Fibroblast of villous mesenchyme (primary cell): Measurements from ENCODE around the gene HTD2. TPM values are rescaled to one million over a fixed set of nuclear protein-coding genes. Genes with fewer than 3 reads are reported as not detected.
"Not testable (repeated sequence)": the region's sequence is repeated elsewhere in the genome, so short reads cannot be mapped to it uniquely, and the experiment has no call there.

ENCODE experiments used
- DNase-seq: peaks from one replicate; pipeline ENCODE4 v3.0.0-alpha.2; 2010; ENCODE audit warnings: low read depth
- H3K4me3 ChIP-seq: 2 replicates; pipeline ENCODE4 v1.5.1; 2011; ENCODE audit warnings: low read depth, mild to moderate bottlenecking, low read length
- total RNA-seq: library from RNA; depleted of rRNA; stranded (reverse); fragments of >200 nt; gene quantifications from 2 replicates; pipeline ENCODE4 v1.2.3, GENCODE V29; 2012
- TF ChIP-seq, protein P1 (sequence below): IDR thresholded peaks from 2 replicates; pipeline ENCODE4 v1.5.1; 2012; ENCODE audit warnings: low read depth, mild to moderate bottlenecking, low read length; ENCODE audit not compliant: insufficient read depth

HTD2 gene
- total RNA-seq, 1 donor: 9.9 TPM

DNA sequence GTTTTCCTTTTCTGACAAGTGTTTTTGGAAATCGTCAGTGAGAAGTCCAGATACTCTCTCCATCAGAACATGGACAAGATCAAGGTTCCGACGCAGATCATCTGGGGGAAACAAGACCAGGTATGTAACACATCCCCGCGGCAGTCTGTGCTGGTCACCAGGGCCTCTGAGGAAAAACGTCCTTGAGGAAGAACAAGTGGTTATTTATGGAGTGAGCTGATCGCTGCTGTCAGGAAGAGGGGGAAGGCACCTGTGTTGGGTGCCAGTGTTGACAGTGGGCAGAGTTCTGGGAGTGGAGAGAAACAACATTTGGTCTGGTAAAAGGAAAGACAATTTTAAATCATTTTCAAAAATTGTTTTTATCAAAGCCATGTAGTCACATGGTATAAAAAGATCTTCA is 21.0 kb upstream of the HTD2 start:
- H3K4me3 ChIP-seq: no peak overlapping the region
- TF ChIP-seq, protein P1, sequence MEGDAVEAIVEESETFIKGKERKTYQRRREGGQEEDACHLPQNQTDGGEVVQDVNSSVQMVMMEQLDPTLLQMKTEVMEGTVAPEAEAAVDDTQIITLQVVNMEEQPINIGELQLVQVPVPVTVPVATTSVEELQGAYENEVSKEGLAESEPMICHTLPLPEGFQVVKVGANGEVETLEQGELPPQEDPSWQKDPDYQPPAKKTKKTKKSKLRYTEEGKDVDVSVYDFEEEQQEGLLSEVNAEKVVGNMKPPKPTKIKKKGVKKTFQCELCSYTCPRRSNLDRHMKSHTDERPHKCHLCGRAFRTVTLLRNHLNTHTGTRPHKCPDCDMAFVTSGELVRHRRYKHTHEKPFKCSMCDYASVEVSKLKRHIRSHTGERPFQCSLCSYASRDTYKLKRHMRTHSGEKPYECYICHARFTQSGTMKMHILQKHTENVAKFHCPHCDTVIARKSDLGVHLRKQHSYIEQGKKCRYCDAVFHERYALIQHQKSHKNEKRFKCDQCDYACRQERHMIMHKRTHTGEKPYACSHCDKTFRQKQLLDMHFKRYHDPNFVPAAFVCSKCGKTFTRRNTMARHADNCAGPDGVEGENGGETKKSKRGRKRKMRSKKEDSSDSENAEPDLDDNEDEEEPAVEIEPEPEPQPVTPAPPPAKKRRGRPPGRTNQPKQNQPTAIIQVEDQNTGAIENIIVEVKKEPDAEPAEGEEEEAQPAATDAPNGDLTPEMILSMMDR: no peak
- no peak for DNase-seq

DNA sequence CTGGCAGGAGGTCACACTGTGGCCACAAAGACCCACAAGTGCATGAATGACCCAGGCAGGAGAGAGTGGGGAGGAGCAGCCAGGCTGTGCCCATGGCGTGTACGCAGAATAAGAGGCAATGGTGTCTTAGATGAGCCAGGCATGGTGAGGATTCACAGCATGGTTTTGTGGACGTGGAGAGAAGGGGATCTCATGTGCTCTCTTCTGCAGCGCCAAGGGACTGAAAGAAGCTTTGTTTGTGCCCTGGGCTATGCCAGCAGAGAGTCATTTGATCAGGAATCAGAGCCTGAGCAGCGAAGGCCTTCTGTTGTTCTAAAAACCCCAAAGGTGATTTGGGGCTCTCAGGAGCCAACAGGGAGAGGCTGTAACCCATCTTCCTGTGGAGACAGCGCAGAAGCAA is 19.0 kb upstream of the HTD2 start:
- TF ChIP-seq, protein P1: no peak

DNA sequence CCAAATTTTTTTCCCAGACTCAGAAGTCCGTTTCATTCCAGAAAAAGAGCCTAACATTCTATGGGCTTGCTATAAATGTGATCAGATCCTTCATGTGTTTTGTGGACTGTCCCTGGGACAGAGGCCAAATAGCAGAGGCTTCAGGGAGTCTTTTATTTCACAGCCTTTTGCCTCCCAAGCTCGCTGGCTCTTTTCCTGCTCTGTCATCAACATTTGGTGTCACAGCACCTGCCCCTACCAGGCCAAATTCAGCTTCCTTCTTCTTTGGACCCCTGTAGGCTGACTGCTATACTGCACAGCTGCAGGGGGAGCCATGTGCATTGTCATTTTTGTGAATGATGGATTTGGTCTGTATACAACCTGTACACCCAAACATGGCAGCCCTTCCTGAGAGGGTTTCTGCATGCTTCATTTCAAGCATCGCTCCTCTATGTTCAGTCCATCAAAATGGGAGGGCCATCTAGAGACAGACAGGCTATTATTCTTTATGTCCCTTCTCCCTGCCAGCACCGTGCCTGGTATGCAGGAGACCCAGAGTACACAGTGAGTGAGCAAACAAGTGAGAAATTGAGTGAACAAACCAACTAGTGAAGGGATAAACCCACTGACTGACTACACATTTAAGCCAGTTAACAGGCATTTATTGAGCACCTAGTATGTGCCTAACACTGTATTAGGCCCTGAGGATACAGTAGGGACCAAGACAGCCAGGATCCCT is 18.1 kb upstream of the HTD2 start:
- H3K4me3 ChIP-seq: no peak overlapping the region
- no peak for DNase-seq
- TF ChIP-seq, protein P1: peak; percentile 11

More for the DNA sequence above, 19.0 kb upstream of the HTD2 start:
- no peak overlapping the region for H3K4me3 ChIP-seq
- DNase-seq: no peak

DNA sequence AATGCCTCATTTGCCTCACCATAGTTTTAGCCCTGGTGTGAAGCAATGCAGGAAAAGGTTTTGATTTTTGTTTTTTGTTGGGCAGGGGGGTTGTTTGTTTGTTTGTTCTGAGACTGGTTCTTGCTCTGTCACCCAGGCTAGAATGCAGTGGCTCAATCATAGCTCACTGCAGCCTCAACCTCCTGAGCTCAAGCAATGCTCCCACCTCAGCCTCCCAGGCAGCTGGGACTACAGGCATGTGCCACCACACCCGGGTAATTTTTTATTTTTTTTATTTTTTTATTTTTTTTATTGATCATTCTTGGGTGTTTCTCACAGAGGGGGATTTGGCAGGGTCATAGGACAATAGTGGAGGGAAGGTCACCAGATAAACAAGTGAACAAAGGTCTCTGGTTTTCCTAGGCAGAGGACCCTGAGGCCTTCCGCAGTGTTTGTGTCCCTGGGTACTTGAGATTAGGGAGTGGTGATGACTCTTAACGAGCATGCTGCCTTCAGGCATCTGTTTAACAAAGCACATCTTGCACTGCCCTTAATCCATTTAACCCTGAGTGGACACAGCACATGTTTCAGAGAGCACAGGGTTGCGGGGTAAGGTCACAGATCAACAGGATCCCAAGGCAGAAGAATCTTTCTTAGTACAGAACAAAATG is 17.2 kb upstream of the HTD2 start:
- not testable (repeated sequence) for H3K4me3 ChIP-seq

DNA sequence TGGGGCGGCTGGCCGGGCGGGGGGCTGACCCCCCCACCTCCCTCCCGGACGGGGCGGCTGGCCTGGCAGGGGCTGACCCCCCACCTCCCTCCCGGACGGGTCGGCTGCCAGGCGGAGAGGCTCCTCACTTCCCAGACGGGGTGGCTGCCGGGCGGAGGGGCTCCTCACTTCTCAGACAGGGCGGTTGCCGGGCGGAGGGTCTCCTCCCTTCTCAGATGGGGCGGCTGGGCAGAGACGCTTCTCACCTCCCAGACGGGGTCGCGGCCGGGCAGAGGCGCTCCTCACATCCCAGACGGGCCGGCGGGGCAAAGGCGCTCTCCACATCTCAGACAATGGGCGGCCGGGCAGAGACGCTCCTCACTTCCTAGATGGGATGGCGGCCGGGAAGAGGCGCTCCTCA is 15.9 kb upstream of the HTD2 start:
- H3K4me3 ChIP-seq, DNase-seq: not testable (repeated sequence)

More for the DNA sequence above, 17.2 kb upstream of the HTD2 start:
- not testable (repeated sequence) for DNase-seq

DNA sequence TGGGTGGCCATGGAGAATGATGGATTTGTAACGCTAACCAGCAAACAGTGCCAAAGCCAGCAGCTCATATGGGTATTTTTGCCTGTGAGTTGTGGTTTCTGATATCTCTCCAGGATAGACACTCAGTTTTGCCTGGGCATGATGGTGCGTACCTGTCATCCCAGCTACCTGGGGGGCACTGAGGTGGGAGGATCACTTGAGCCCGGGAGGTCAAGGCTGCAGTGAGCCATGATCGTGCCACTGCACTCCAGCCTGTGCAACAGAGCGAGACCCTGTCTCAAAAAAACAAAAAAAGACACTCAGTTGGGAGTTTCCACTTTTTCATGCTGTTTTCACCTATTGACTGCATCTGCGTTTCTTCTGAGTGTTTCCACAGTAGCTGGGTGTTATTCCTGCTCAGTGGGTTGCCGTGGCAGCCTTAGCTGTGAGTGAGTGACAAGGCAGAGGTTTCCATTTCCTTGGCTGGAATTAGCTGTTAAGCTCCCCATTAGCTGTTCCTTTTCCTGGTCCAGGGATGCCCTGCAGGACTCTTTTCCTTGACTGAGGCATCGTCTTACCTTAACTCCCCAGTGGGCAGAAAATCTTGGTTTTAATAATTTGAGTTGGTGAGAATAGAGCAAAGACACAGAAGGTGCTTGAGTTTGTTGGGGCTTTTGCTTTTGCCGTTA is 14.5 kb upstream of the HTD2 start:
- no peak overlapping the region for H3K4me3 ChIP-seq
- DNase-seq: no peak
- TF ChIP-seq, protein P1: no peak

DNA sequence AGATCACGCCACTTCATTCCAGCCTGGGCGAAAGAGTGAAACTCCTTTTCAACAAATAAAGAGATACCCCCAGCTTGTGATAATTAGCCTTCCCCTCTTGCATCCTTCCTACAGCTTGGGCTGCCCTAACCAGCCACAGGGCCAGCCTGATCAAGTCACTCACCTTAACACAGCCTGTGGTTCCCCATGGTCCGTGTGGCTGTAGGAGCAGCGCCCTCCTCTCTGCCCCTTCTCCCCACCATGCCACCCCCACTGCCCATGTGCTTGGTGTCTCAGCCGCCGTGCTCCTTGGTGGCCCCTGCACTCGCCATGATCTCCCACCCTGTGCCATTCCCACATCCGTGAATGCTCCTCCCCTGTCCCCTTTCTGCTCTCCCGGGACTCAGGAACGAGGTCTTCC is 13.5 kb upstream of the HTD2 start:
- DNase-seq: no peak
- TF ChIP-seq, protein P1: no peak
- H3K4me3 ChIP-seq: no peak overlapping the region
